GM18498 (cell line): Measurements from ENCODE around the gene PPIL4.
"Not testable (repeated sequence)": the region's sequence is repeated elsewhere in the genome, so short reads cannot be mapped to it uniquely, and the experiment has no call there.

Experiments
- ATAC-seq: cut with Tn5 transposase; IDR thresholded peaks from one replicate; pipeline ENCODE4 v1.9.1; 2021; ENCODE audit warnings: mild to moderate bottlenecking, moderate library complexity; ENCODE audit not compliant: unreplicated experiment

PPIL4 gene

GRCh38 chr6:149462712-149463111 lies 83.1 kb downstream of the PPIL4 start:
- ATAC-seq: not testable (repeated sequence)

GRCh38 chr6:149461670-149462069 lies 84.2 kb downstream of the PPIL4 start:
- ATAC-seq: no peak

GRCh38 chr6:149460249-149460648 lies 85.6 kb downstream of the PPIL4 start:
- ATAC-seq: not testable (repeated sequence)

GRCh38 chr6:149459761-149460160 lies 86.1 kb downstream of the PPIL4 start:
- ATAC-seq: no peak

GRCh38 chr6:149458806-149459205 lies 87.0 kb downstream of the PPIL4 start:
- ATAC-seq: no peak

GRCh38 chr6:149458196-149458595 lies 87.6 kb downstream of the PPIL4 start:
- ATAC-seq: no peak

GRCh38 chr6:149457316-149457884 lies 88.4 kb downstream of the PPIL4 start:
- no peak for ATAC-seq

GRCh38 chr6:149456311-149457021 lies 89.4 kb downstream of the PPIL4 start:
- ATAC-seq: no peak

- ATAC-seq: no peak
Observed at GRCh38 chr6:149455031-149455732, 90.7 kb downstream of the PPIL4 start.
